Psoas muscle (tissue), 8 donors: ENCODE data around the gene C5. TPM values are rescaled to one million over a fixed set of nuclear protein-coding genes. Genes with fewer than 3 reads are reported as not detected.

Experiments
- ATAC-seq, 4 donors: fragments of 200-7000 bp; cut with Tn5 transposase; one replicate each; pipeline ENCODE4 v1.9.1; 2020; ENCODE audit warnings: moderate library complexity in 3 of 4, mild to moderate bottlenecking in 2 of 4
- DNase-seq, 2 donors: peaks; one replicate each; pipeline ENCODE4 v3.0.0-alpha.2; 2020
- H3K27ac ChIP-seq: fragments of 200-600 bp; one replicate; pipeline ENCODE4 v1.8.0; 2022
- H3K27me3 ChIP-seq, 3 donors: fragments of 200-600 bp in 1 of 3; one replicate each; pipeline versions ENCODE4 v1.6.1 to v1.8.0; 2013 to 2022; ENCODE audit warnings: low read length in 2 of 3, mild to moderate bottlenecking in 2 of 3, moderate library complexity in 1 of 3; ENCODE audit not compliant: insufficient read depth in 3 of 3
- H3K36me3 ChIP-seq, 2 donors: fragments of 200-600 bp in 1 of 2; one replicate each; pipeline versions ENCODE4 v1.6.1 to v1.8.0; 2013 to 2022; ENCODE audit warnings: low read depth in 1 of 2, mild to moderate bottlenecking in 1 of 2, moderate library complexity in 1 of 2; ENCODE audit not compliant: insufficient read depth in 1 of 2
- H3K4me1 ChIP-seq: fragments of 200-600 bp; one replicate; pipeline ENCODE4 v1.8.0; 2022
- H3K4me3 ChIP-seq: fragments of 200-600 bp; one replicate; pipeline ENCODE4 v1.8.0; 2022; ENCODE audit warnings: mild to moderate bottlenecking
- H3K9me3 ChIP-seq: fragments of 200-600 bp; one replicate; pipeline ENCODE4 v1.8.0; 2022
- CTCF ChIP-seq: fragments of 200-600 bp; IDR thresholded peaks from one replicate; pipeline ENCODE4 v1.8.0; 2022; ENCODE audit warnings: antibody characterized with exemption
- WGBS, 3 donors: extraction: QIAGEN DNeasy Blood & Tissue Kit; methylation state at CpG; one replicate each; pipeline versions ENCODE4 v1.1.6 to v1.1.7; 2013; 5-methylcytosine and 5-hydroxymethylcytosine counted together
- intact Hi-C, 2 donors: fragments of 100-400 bp; cut with DNase I; formaldehyde crosslinking; loops; one replicate each; pipeline versions ENCODE4 v1.11.0 to v1.14.2; 2022
- polyA plus RNA-seq, 3 donors: library from polyadenylated mRNA; stranded (reverse); fragments of 200-250 nt; gene quantifications; one replicate each; pipeline ENCODE4 v1.2.3, GENCODE V29; 2013
- total RNA-seq, 4 donors: library from RNA; stranded (reverse); fragmentation: NEBNext Ultra II Directional in 2 of 4; extraction: Animal tissue kit (Norgen Biotek cat#: 25700) in 2 of 4; gene quantifications; one replicate each; pipeline versions ENCODE4 v1.2.1 to v1.2.4, GENCODE V29; 2021 to 2023
- donor health status: healthy with polysubstance abuse.
- donor health status: DM: no; HTN: no; CAD: no; lungs with moderate emphysema.
- donor health status: Bipolar disorder and iron deficiency.
- donor health status: healthy.
- donor health status: DM: yes; HTN: yes; CAD: no.
- donor health status: DM: no; HTN: no; CAD: no.
- donor health status: DM: no; HTN: no; CAD: no.
- donor health status: DM: yes; HTN: yes; CAD: no.

The C5 gene
- total and polyA plus RNA-seq, 7 donors: 0.13 to 1.1 (median 0.39) TPM

- peaks cover 0 to 4% of the 10 kb centered on the region in 2 donors for H3K36me3 ChIP-seq
- no peaks in the 10 kb centered on the region for H3K9me3 ChIP-seq
- no peaks in the 10 kb centered on the region for H3K4me1 ChIP-seq
- no peak overlapping the region for H3K27ac ChIP-seq
- 84 to 91% (median 85%) methylated on average over 16 of the region's 16 CpGs for WGBS, 3 donors
- no peak overlapping the region for H3K4me3 ChIP-seq
- intact Hi-C loops: no loop called here
- DNase-seq (no peak), ATAC-seq (no peak)
- TF ChIP-seq CTCF: no peak
- H3K27me3 ChIP-seq: no peaks in the 10 kb centered on the region
Measured at GRCh38 chr9:120904061-120904977, 145.8 kb downstream of the C5 start.

GRCh38 chr9:120902569-120903535, 147.2 kb downstream of the C5 start:
- intact Hi-C loops: no loop called here

More at GRCh38 chr9:120902569-120903535, 147.2 kb downstream of the C5 start:
- Histone ChIP-seq H3K27ac (no peak overlapping the region), H3K4me1 (no peaks in the 10 kb centered on the region), H3K4me3 (no peak overlapping the region), H3K27me3 (no peaks in the 10 kb centered on the region), H3K36me3 (peaks cover 0 to 4% of the 10 kb centered on the region in 2 donors), H3K9me3 (no peaks in the 10 kb centered on the region)
- no peak for ATAC-seq
- no peak for TF ChIP-seq CTCF
- DNase-seq: no peak
- WGBS, 3 donors: 69 to 72% (median 70%) methylated on average over 14 of the region's 14 CpGs

Other genes starting within 250 kb of the C5 start
- 10 to 100 TPM in 3 of 4 donors, 1 to 10 TPM in 1; 7.6 to 15.7 (median 15.0) TPM for gene PSMD5, start 207.4 kb downstream of the C5 start, total RNA-seq
- gene PSMD5, start 207.4 kb downstream of the C5 start, polyA plus RNA-seq: 1 to 10 TPM; 6.2 to 8.9 (median 8.9) TPM
- gene PHF19, start 173.1 kb downstream of the C5 start, total RNA-seq: 10 to 100 TPM in 2 of 4 donors, 1 to 10 TPM in 2; 6.8 to 14.8 (median 9.8) TPM
- gene PHF19, start 173.1 kb downstream of the C5 start, polyA plus RNA-seq: 10 to 100 TPM in 2 of 3 donors, 1 to 10 TPM in 1; 8.2 to 12.3 (median 12.2) TPM
- 1 to 10 TPM in 2 of 4 donors, under 1 TPM in 2; 0.73 to 2.0 (median 0.99) TPM for gene TRAF1, start 123.5 kb downstream of the C5 start, total RNA-seq
- 1 to 10 TPM in 1 of 3 donors, under 1 TPM in 2; 0.55 to 1.3 (median 0.95) TPM for gene TRAF1, start 123.5 kb downstream of the C5 start, polyA plus RNA-seq
- gene CNTRL, start 24.7 kb upstream of the C5 start, total RNA-seq: 1 to 10 TPM; 1.3 to 2.4 (median 1.6) TPM
- 1 to 10 TPM in 2 of 3 donors, under 1 TPM in 1; 1.00 to 1.2 (median 1.2) TPM for gene CNTRL, start 24.7 kb upstream of the C5 start, polyA plus RNA-seq
- 10 to 100 TPM; 43.6 to 51.5 (median 44.5) TPM for gene RAB14, start 151.6 kb upstream of the C5 start, total RNA-seq
- 10 to 100 TPM; 17.6 to 34.7 (median 32.1) TPM for gene RAB14, start 151.6 kb upstream of the C5 start, polyA plus RNA-seq
- 100 to 1,000 TPM; 140 to 490 (median 211) TPM for gene GSN, start 217.9 kb upstream of the C5 start, total RNA-seq
- 100 to 1,000 TPM; 199 to 225 (median 208) TPM for gene GSN, start 217.9 kb upstream of the C5 start, polyA plus RNA-seq